Endothelial cell of umbilical vein (primary cell): ENCODE data around the gene DCHS1. TPM values are rescaled to one million over a fixed set of nuclear protein-coding genes. Genes with fewer than 3 reads are reported as not detected.

Experiments used
- polyA plus RNA-seq, 4 experiments: library from polyadenylated mRNA; depleted of rRNA in 3 of 4; stranded (reverse) in 3 of 4; unstranded in 1 of 4; fragments of >200 nt; gene quantifications; 2 replicates each; pipeline versions ENCODE4 v1.2.1 to v1.2.3, GENCODE V29; 2011 to 2012; ENCODE audit warnings: missing spikeins in 1 of 4
- total RNA-seq: library from RNA; stranded (reverse); gene quantifications from 2 replicates; pipeline ENCODE4 v1.2.3, GENCODE V29; 2021

Gene DCHS1
- total and polyA plus RNA-seq, 2 donors (not counting 3 experiments of a cell fraction or from before 2014, with no cell fraction given): 56.2 to 73.0 TPM

Other genes starting within 250 kb of the DCHS1 start
- gene APBB1, start 236.7 kb downstream of the DCHS1 start, total RNA-seq: 44.3 and 48.0 TPM in 2 replicates
- 63.5 and 63.8 TPM in 2 replicates for gene APBB1, start 236.7 kb downstream of the DCHS1 start, polyA plus RNA-seq
- gene HPX, start 214.8 kb downstream of the DCHS1 start, total RNA-seq: 1.3 and 2.1 TPM in 2 replicates
- gene HPX, start 214.8 kb downstream of the DCHS1 start, polyA plus RNA-seq: 1.5 and 1.6 TPM in 2 replicates
- gene TRIM3, start 181.9 kb downstream of the DCHS1 start, total RNA-seq: 25.6 and 29.2 TPM in 2 replicates
- 21.8 and 22.2 TPM in 2 replicates for gene TRIM3, start 181.9 kb downstream of the DCHS1 start, polyA plus RNA-seq
- gene ARFIP2, start 174.5 kb downstream of the DCHS1 start, total RNA-seq: 46.7 and 48.4 TPM in 2 replicates
- gene ARFIP2, start 174.5 kb downstream of the DCHS1 start, polyA plus RNA-seq: 62.9 and 64.6 TPM in 2 replicates
- gene TIMM10B, start 174.3 kb downstream of the DCHS1 start, total RNA-seq: 29.2 and 31.3 TPM in 2 replicates
- 36.5 and 41.8 TPM in 2 replicates for gene TIMM10B, start 174.3 kb downstream of the DCHS1 start, polyA plus RNA-seq
- 6.5 and 8.6 TPM in 2 replicates for gene DNHD1, start 158.5 kb downstream of the DCHS1 start, total RNA-seq
- gene DNHD1, start 158.5 kb downstream of the DCHS1 start, polyA plus RNA-seq: 3.7 and 4.4 TPM in 2 replicates
- 19.4 and 23.3 TPM in 2 replicates for gene RRP8, start 52.2 kb downstream of the DCHS1 start, total RNA-seq
- 6.4 and 7.2 TPM in 2 replicates for gene RRP8, start 52.2 kb downstream of the DCHS1 start, polyA plus RNA-seq
- 221 and 233 TPM in 2 replicates for gene ILK, start 52.0 kb downstream of the DCHS1 start, total RNA-seq
- 296 and 299 TPM in 2 replicates for gene ILK, start 52.0 kb downstream of the DCHS1 start, polyA plus RNA-seq
- gene TAF10, start 43.6 kb downstream of the DCHS1 start, total RNA-seq: 86.2 and 105 TPM in 2 replicates
- gene TAF10, start 43.6 kb downstream of the DCHS1 start, polyA plus RNA-seq: 149 and 208 TPM in 2 replicates
- 101 and 124 TPM in 2 replicates for gene TPP1, start 36.4 kb downstream of the DCHS1 start, total RNA-seq
- 219 and 224 TPM in 2 replicates for gene TPP1, start 36.4 kb downstream of the DCHS1 start, polyA plus RNA-seq
- gene MRPL17, start 27.5 kb upstream of the DCHS1 start, total RNA-seq: 86.8 and 87.2 TPM in 2 replicates
- 61.7 and 67.6 TPM in 2 replicates for gene MRPL17, start 27.5 kb upstream of the DCHS1 start, polyA plus RNA-seq
- 0.33 and 0.46 TPM in 2 replicates for gene OR2AG2, start 116.2 kb upstream of the DCHS1 start, total RNA-seq
- 0.13 and 0.18 TPM in 2 replicates for gene OR2AG2, start 116.2 kb upstream of the DCHS1 start, polyA plus RNA-seq
- gene OR2AG1, start 127.2 kb upstream of the DCHS1 start, total RNA-seq: not detected in 2 replicates
- gene OR2AG1, start 127.2 kb upstream of the DCHS1 start, polyA plus RNA-seq: not detected in 2 replicates
- gene OR6A2, start 143.9 kb upstream of the DCHS1 start, total RNA-seq: 0.27 and 0.46 TPM in 2 replicates
- gene OR6A2, start 143.9 kb upstream of the DCHS1 start, polyA plus RNA-seq: 0.06 and 0.21 TPM in 2 replicates
- gene OR10A5, start 189.9 kb upstream of the DCHS1 start, total RNA-seq: not detected in 2 replicates
- not detected in 2 replicates for gene OR10A5, start 189.9 kb upstream of the DCHS1 start, polyA plus RNA-seq
- not detected in 2 replicates for gene OR10A2, start 207.2 kb upstream of the DCHS1 start, total RNA-seq
- gene OR10A2, start 207.2 kb upstream of the DCHS1 start, polyA plus RNA-seq: not detected in 2 replicates
- not detected in 2 replicates for gene OR10A4, start 220.8 kb upstream of the DCHS1 start, total RNA-seq
- not detected in 2 replicates for gene OR10A4, start 220.8 kb upstream of the DCHS1 start, polyA plus RNA-seq
- gene OR2D2, start 236.7 kb upstream of the DCHS1 start, total RNA-seq: 0.31 and 1.2 TPM in 2 replicates
- 0.08 and 0.18 TPM in 2 replicates for gene OR2D2, start 236.7 kb upstream of the DCHS1 start, polyA plus RNA-seq